Cardiac fibroblast (primary cell): ENCODE results near the gene DAB2IP.

Experiments
- DNase-seq, 2 donors: peaks; one replicate each; pipeline versions ENCODE4 v3.0.0 to v3.0.0-alpha.2; 2010; ENCODE audit warnings: low read depth in 2 of 2
- H3K4me3 ChIP-seq, 2 donors: replicated peaks in 1 of 2; 1 replicate in 1 of 2; 2 replicates in 1 of 2; pipeline ENCODE4 v1.5.1; 2011; ENCODE audit warnings: low read depth in 2 of 2, low read length in 2 of 2, mild to moderate bottlenecking in 2 of 2, moderate library complexity in 1 of 2
- TF ChIP-seq, protein P1 (sequence below): IDR thresholded peaks from one replicate; pipeline ENCODE4 v1.5.1; 2011; ENCODE audit warnings: low read depth, mild to moderate bottlenecking, low read length, inconsistent platforms

Gene DAB2IP

DNA sequence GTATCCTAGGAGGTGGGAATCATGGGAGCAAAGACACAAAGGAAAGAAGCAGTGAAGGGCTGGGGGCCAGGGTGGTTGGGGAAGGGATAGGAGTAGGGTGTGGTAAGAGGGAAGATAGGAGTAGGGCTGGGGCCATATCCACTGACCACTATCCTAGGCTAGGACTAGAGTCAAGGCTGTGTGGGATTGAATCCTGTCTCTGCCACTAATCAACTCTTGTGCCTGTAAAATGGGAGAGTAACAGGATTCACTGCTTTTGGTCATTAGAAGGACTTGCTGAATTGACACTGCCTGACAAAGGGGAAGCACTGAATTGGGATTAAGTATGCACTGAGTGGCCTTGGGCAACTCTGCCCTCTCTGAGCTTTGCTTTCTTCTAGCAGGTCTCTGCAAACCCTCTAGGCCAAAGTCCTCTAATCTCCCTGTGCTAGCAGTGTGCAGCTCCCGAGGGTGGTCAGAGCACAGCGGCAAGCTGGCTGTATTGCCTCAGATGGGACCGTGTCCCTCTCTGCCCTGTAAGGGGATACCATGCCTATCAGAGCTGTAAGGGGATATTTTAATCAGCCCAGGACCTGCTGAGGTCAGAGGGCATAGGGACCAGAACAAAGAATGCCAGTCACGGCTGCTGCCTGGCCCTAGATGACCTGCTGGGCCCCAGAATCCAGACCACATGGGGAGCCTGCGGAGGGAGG is 12.4 kb upstream of the DAB2IP start:
- DNase-seq = no peak
- TF ChIP-seq, protein P1, sequence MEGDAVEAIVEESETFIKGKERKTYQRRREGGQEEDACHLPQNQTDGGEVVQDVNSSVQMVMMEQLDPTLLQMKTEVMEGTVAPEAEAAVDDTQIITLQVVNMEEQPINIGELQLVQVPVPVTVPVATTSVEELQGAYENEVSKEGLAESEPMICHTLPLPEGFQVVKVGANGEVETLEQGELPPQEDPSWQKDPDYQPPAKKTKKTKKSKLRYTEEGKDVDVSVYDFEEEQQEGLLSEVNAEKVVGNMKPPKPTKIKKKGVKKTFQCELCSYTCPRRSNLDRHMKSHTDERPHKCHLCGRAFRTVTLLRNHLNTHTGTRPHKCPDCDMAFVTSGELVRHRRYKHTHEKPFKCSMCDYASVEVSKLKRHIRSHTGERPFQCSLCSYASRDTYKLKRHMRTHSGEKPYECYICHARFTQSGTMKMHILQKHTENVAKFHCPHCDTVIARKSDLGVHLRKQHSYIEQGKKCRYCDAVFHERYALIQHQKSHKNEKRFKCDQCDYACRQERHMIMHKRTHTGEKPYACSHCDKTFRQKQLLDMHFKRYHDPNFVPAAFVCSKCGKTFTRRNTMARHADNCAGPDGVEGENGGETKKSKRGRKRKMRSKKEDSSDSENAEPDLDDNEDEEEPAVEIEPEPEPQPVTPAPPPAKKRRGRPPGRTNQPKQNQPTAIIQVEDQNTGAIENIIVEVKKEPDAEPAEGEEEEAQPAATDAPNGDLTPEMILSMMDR = no peak
- no peak overlapping the region for H3K4me3 ChIP-seq

DNA sequence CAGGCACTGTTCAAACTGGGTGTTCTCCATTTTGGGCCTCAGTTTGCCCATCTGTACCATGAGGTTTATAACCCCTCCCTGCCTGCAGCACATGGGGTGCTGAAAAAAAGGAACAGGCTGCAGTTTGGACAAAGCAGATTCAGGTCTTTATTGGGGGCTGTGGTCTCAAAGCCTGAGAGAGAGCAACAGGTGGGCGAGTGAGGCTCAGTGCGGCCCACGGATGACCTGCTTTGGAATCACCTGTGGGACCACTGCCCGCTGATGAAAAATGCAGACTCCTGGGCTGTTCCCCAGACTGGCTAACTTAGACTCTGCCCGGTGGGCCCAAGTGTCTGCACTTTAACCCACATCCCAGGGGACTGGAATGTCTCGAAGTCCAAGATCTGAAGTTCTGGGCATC is 11.8 kb upstream of the DAB2IP start:
- TF ChIP-seq, protein P1 = no peak

DNA sequence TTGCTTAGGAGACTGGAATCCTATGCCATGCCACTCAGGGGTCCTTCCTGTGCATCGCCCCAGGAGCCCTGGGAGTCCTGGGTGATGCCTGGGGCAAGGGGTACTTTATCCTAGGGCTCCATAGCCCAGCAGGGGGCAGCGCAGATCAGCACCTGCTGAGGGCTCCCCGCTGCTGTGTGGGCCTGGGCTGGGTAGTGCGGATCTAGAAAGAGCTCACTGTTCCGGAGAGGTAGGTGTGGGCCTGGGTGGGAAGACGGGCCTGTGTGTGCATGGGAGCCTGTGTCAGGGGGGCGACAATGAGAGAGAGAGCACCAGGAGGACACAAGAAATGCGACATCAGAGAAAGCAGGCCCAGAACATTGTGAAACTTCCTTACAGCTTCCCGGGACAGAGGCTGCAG is 11.4 kb upstream of the DAB2IP start:
- TF ChIP-seq, protein P1 = peak; percentile 48
- no peak overlapping the region for H3K4me3 ChIP-seq
- peak; percentile 14 to 27 for DNase-seq

More for the DNA sequence above, 11.8 kb upstream of the DAB2IP start:
- H3K4me3 ChIP-seq = no peak overlapping the region
- DNase-seq = no peak

DNA sequence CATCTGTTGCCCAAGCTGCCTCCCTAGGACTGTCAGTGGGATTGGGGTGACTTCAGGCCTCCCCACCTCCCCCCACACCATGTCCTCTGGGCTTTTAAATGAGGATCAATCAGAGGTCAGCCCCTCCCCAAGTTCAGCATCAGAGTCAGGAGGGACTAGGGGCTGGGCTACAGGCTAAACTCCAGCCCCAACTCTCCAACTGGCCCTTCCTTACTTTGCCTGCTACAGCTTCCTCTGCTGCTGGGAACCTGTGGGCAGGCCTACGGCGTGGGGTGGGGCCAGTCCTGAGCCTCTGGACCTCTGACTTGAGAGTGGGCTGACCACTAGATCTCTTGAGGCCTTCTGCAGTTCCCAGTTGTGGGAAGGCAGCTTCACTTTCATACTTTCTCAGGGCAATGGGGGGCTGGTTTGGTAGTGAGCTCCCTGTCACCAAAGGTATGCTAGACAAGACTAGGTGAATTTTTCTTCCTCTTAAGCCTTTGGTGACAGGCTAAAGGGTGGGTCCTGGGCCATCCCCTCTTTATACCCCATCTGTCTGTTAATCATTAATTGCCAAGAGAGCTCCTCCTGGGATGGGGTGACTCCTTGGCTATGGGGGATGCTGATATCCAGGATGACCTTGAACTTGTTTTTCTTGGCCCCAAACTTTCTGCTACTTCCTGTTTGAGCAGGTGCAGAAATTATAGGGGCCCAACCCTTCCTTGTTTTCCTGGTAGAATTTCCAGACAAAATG is 10.8 kb upstream of the DAB2IP start:
- no peak overlapping the region for H3K4me3 ChIP-seq
- TF ChIP-seq, protein P1 = no peak
- DNase-seq = no peak

DNA sequence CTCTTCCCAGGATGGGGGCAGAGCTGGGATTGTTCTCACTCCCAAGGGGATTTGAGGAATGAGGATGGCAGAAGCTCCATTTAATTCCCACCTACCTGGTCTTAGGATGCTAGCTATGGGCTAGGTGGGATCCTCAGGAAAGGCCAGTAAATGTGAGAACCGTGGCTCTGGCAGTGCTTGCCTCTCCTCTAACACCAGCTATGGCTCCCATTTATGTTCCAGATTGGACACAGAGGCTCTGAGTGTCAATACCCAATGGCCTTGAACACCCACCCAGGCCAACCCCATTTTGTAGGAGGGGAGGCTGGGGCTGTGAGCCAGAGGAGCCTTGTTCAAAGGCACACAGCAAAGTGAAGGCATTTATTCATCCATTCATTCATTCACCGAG is 10.2 kb upstream of the DAB2IP start:
- TF ChIP-seq, protein P1 = no peak
- no peak overlapping the region for H3K4me3 ChIP-seq
- no peak for DNase-seq

DNA sequence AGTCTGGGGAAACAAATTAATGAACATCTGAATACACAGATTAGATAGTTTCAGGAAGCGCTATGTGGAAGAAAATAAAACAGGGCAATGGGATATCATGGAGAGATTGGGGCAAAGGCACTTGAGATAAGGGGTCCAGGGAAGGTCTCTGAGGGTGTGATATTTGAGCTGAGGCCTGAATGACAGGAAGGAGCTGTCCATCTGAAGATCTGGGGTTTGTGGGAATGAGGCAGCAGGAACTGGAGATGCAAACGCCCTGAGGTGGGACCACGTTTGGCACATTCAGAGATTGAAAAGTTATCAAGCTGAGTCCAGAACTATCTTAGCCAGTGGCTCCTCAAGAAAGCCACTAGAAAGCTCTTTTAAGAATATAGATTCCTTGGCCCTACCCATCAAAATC is 8.7 kb upstream of the DAB2IP start:
- no peak for DNase-seq
- H3K4me3 ChIP-seq = no peak overlapping the region
- TF ChIP-seq, protein P1 = no peak
